ENCODE data around the gene DHX40.
A peak's percentile ranks its signal among the peaks of the same experiment; 100 is the strongest.

Gene DHX40

GRCh38 chr17:59631276-59631675, 65.9 kb downstream of the DHX40 start:
- no peak for DNase-seq (ENCODE audit: low read depth)

GRCh38 chr17:59632398-59632797, 67.0 kb downstream of the DHX40 start:
- DNase-seq (ENCODE audit: low read depth), result no peak

GRCh38 chr17:59633658-59634359, 68.4 kb downstream of the DHX40 start:
- DNase-seq (ENCODE audit: low read depth), result no peak

DNA sequence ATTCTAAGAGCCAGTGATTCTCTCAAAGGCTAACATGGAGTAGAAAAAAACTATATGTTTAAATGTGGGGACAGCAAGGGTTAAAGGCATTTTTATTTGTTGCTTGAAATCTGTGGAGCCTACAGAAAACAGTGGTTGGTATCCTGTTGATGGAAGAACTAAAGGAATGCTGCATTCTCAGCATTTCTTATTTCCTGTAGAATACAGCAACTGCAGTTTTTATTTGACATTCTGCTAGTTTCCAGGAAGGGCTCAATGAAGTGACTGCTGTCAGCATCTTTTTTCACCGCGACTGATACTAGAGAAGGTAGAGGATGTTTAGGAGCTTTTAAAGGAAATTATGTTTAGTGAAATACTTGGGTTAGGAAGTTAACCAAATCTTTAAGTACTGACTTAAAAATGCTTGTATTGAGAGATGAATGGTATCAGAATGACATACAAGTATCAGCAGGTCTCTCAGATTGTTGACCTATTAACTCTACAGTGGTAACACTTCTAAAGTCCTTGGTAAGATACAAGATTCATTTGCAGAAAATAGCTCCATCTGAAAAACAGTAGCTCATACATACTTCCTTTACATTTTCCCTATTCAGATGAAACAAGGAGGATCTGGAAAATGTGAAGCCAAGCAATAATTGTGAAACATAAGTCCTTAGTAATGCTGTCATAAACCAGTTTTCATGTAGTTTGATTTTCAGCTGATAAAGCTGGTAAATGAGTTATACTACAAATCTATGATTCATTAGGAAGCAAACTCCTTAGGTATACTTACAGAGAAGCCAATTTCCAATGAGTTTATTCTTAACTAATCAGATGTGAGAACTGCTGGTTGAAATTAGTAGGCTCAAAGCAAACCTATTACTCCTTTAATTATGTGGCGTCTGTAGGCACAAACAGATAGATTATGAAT, 69.5 kb downstream of the DHX40 start:
- DNase-seq (ENCODE audit: low read depth), result peak; percentile 39

- DNase-seq (ENCODE audit: low read depth), result no peak
These were observed 72.4 kb downstream of the DHX40 start for GRCh38 chr17:59637611-59638310.

DNA sequence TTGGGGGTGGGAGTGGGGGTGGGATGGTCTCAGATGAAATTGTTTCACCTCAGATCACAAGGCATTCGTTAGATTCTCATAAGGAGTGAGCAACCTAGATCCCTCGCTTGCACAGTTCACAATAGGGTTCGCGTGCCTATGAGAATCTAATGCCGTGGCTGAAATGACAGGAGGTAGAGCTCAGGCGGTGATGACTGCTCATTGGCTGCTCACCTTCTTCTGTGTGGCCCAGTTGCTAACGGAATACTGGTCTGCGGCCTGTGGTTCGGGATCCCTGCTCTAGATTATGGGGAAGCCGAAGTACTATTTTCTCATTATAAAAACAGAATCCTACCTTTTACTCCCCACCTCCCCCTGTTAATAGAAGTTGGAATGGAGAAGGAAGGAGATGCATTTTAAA, 73.1 kb downstream of the DHX40 start:
- no peak for DNase-seq (ENCODE audit: low read depth)

- no peak for DNase-seq (ENCODE audit: low read depth)
These were observed 76.5 kb downstream of the DHX40 start for GRCh38 chr17:59641799-59642484.

- no peak for DNase-seq (ENCODE audit: low read depth)
These were observed 77.2 kb downstream of the DHX40 start for GRCh38 chr17:59642565-59642964.

DNA sequence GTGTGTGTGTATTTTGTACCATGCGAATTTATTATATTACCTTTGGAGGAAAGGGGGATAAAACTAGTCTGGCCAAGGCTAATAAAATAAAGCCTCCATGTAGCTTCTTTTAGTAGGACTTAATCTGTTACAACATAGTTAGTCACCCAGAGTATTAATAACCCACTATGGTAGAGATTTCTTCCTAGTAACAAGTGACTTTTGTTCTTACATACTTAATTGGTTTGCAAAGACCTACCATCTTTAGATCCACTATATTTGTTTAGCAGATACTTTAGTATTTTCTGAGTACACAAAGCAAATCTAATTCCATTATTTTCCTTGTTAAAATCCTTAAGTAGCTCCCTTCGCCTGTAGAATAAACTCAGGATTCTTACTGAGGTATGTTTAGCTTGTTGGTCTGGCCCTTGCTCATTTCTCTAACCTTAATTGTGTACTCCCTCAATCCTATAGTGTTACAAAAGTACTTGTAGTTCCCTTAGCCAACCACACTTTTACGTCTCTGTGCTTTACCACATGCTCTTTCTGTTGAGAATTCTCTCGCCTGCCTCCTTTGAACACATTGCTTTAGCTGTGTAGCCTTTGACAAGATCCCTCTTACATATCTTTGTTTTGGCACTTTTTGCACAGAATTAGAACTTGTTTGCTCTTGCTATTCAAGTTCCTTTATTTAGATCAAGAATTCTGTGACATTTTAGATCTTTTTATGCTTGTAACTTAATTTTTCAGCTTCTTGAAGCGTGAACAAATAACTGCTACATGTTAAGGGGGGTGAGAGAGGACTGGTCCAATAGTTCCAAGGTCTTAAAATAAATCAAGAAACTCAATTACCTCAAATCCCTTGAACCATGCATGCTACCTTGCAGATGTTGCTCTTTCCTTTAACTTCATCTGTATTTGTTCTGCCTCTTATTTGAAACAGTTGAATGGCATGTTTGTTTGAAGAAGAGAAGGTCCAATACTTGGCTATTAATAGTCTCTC, 78.0 kb downstream of the DHX40 start:
- peak; percentile 66 for DNase-seq (ENCODE audit: low read depth)

GRCh38 chr17:59647288-59647687, 81.9 kb downstream of the DHX40 start:
- DNase-seq (ENCODE audit: low read depth), result no peak

GRCh38 chr17:59649886-59650285, 84.5 kb downstream of the DHX40 start:
- DNase-seq (ENCODE audit: low read depth), result peak; percentile 55

DNA sequence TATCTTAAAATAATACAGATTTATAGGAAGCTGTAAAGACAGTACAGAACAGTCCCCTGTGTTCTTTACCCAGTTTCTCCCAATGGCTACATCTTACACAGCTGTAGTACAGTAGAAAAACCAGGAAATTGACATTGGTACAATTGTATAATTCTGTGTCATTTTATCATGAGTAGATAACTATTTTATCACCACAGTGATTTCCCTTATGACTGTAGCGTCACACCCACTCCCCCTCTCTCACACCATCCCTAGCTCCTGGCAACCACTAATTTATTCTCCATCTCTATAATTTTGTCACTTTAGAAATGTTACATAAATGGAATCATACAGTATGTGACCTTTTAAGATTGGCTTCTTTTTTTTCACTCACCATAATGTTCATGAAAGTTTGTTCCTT, 85.2 kb downstream of the DHX40 start:
- no peak for DNase-seq (ENCODE audit: low read depth)

DNA sequence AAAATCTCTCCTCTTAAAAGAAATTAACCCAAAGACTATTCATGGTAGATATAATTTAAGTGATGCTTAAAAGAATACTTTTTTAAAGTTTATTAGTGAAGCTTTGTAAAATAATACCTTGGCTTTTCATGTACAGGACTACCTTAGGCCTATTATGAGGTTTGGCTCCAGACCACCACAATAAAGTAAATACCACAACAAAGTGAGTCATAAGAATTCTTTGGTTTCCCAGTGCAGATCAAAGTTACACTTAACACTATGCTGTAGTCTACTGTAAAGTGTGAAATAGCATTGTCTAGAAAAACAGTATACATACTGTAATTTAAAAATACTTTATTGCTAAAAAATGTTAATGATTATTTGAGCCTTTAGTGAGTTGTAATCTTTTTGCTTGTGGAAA, 85.9 kb downstream of the DHX40 start:
- peak; percentile 80 for DNase-seq (ENCODE audit: low read depth)

DNA sequence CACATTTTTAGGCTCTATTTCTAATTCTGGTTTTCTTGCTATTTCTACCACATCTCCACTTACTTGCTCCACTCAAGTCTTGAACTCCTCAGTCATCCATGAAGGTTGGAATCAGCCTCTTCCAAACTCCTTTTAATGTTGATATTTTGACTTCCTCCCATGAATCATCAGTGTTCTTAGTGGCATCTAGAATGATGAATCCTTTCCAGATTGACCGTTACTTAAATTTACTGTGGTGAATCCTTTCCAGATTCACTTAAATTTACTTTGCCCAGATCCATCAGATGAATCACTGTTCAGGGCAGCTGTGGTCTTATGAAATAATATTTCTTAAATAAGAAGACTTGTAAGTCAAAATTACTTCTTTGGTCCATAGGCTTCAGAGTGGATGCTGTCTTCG, 86.7 kb downstream of the DHX40 start:
- peak; percentile 91 for DNase-seq (ENCODE audit: low read depth)

- DNase-seq (ENCODE audit: low read depth), result peak; percentile 89
These were observed 91.2 kb downstream of the DHX40 start for GRCh38 chr17:59656624-59657023.

Measured in ELR (cell line).